GM12892 (cell line): Measurements from ENCODE around the gene LAIR2.

ENCODE experiments used
- POLR2A ChIP-seq: IDR thresholded peaks from 2 replicates; pipeline ENCODE4 v1.6.1; 2011; ENCODE audit warnings: low read depth, low read length, control low read depth
- POLR2AphosphoS5 ChIP-seq: IDR thresholded peaks from 2 replicates; pipeline ENCODE4 v1.6.1; 2011; ENCODE audit warnings: low read depth, low read length, control low read depth

- no peak for TF ChIP-seq POLR2A
- TF ChIP-seq POLR2AphosphoS5, result no peak
Measured at GRCh38 chr19:54521022-54521859, 18.6 kb downstream of the LAIR2 start.
